ENCODE results near the gene LZIC. TPM values are rescaled to one million over a fixed set of nuclear protein-coding genes. Genes with fewer than 3 reads are reported as not detected.

LZIC gene
- total and polyA plus RNA-seq, 2 of the 8 experiments (the other 6 are each of a cell fraction or from before 2014, with no cell fraction given): 4.8 to 20.3 TPM

GRCh38 chr1:9908871-9909233, 34.3 kb downstream of the LZIC start:
- no peak overlapping the region for H2BK120ac ChIP-seq (replicated peaks; ENCODE audit: low read depth, low read length)
- ChIA-PET CTCF (ENCODE audit: partially characterized antibody) (no interaction called here), POLR2A (ENCODE audit: partially characterized antibody) (interaction anchor here (1.2 kb wide), 1 partner anchor 35 kb away, joined by 6 read pairs; the partner anchor contains the start of genes LZIC and NMNAT1)
- no peak overlapping the region for H4K5ac ChIP-seq (ENCODE audit: insufficient read length, low read depth, low read length)
- peaks cover 2 to 6% (median 4%) of the 10 kb centered on the region in 4 experiments; a peak in 4 of 7 replicates for H3K4me1 ChIP-seq (replicated peaks in 1 of 4; ENCODE audit: control insufficient read depth in 3 of 4, insufficient read depth in 4 of 4, low read length in 3 of 4)
- 87% methylated on average over 4 of the region's 4 CpGs; no CpG with 5 or more reads in 1 of the 2 experiments for WGBS, 2 experiments (ENCODE audit: extremely low coverage in 1 of 2, insufficient coverage in 1 of 2, insufficient read length in 1 of 2, insufficient replicate concordance in 2 of 2, low coverage in 1 of 2, low lambda C conversion rate in 2 of 2, missing lambda C conversion rate in 1 of 2)
- no peaks in the 10 kb centered on the region for H3K9me3 ChIP-seq (ENCODE audit: insufficient read depth in 2 of 2, low read depth in 1 of 2, low read length in 1 of 2)
- DNase-seq (ENCODE audit: low read depth in 1 of 2, low spot score in 2 of 2) (no peak), FAIRE-seq (no peak)
- H2BK15ac ChIP-seq (ENCODE audit: low read length): no peak overlapping the region
- H2BK20ac ChIP-seq (ENCODE audit: low read length): no peak overlapping the region
- H3K23me2 ChIP-seq (ENCODE audit: low read depth, low read length): peaks cover 6% of the 10 kb centered on the region
- no peak overlapping the region for H2BK5ac ChIP-seq (ENCODE audit: low read depth, low read length)
- H3K4me3 ChIP-seq (ENCODE audit: extremely low read depth in 1 of 4, insufficient read depth in 2 of 4, low read depth in 3 of 4, low read length in 4 of 4): peak overlapping the region; percentile 76 to 99 (median 88); a peak in 7 of 8 replicates
- TF ChIP-seq CEBPB (IDR thresholded peaks at IDR 0.05; ENCODE audit: low read depth, low read length) (no peak), TAF7 (optimal IDR thresholded peaks at IDR 0.05; ENCODE audit: borderline replicate concordance, low read depth, low read length) (no peak), ATF3 (IDR thresholded peaks at IDR 0.05; ENCODE audit: insufficient read depth, low read depth, low read length) (no peak), ATF2 (IDR thresholded peaks at IDR 0.05; ENCODE audit: low read length) (no peak)
- H3K36me3 ChIP-seq (ENCODE audit: control insufficient read depth in 2 of 4, insufficient read depth in 4 of 4, low read length in 3 of 4): no peaks in the 10 kb centered on the region
- peaks cover 13% of the 10 kb centered on the region for H3K79me1 ChIP-seq (ENCODE audit: low read depth, low read length)
- no peak overlapping the region for H3K14ac ChIP-seq (ENCODE audit: insufficient read length)
- no peaks in the 10 kb centered on the region for H3K27me3 ChIP-seq (replicated peaks in 1 of 4; ENCODE audit: control insufficient read depth in 3 of 4, extremely low read depth in 1 of 4, insufficient read depth in 3 of 4, low read length in 3 of 4)
- H3K56ac ChIP-seq (replicated peaks; ENCODE audit: insufficient read length, low read depth, low read length): no peak overlapping the region
- H3K23ac ChIP-seq (ENCODE audit: insufficient read length): no peak overlapping the region
- H2AK5ac ChIP-seq (ENCODE audit: low read depth, low read length): no peak overlapping the region
- H3K4me2 ChIP-seq (ENCODE audit: insufficient read depth in 1 of 2, low read depth in 2 of 2, low read length in 2 of 2): peak overlapping the region; percentile 90 to 92
- H4K91ac ChIP-seq (replicated peaks; ENCODE audit: insufficient read length, low read length): no peak overlapping the region
- H3K27ac ChIP-seq (ENCODE audit: low read depth, low read length): no peak overlapping the region
- H3K79me2 ChIP-seq (ENCODE audit: control insufficient read depth in 1 of 2, insufficient read depth in 2 of 2, low read length in 2 of 2): peaks cover 7 to 23% of the 10 kb centered on the region in 2 experiments; a peak in 2 of 4 replicates
- no peak overlapping the region for H3K18ac ChIP-seq (ENCODE audit: extremely low read depth, low read length)
- no peak overlapping the region for H2BK12ac ChIP-seq (ENCODE audit: low read depth, low read length)
- peak overlapping the region in 1 of 4 experiments; percentile 81; a peak in 3 of 7 replicates for H3K9ac ChIP-seq (replicated peaks in 1 of 4; ENCODE audit: extremely low read depth in 1 of 4, low read depth in 3 of 4, low read length in 3 of 4)
- H2AFZ ChIP-seq (ENCODE audit: low read length): no peak overlapping the region
- H3K4ac ChIP-seq (replicated peaks; ENCODE audit: insufficient read length, low read depth, low read length): no peak overlapping the region
- no peak overlapping the region for H4K8ac ChIP-seq (ENCODE audit: extremely low read depth, insufficient read depth, low read length)
- H4K20me1 ChIP-seq (replicated peaks in 1 of 2; ENCODE audit: control insufficient read depth in 1 of 2, insufficient read depth in 2 of 2, low read length in 2 of 2): peaks cover 0 to 2% of the 10 kb centered on the region in 2 experiments
